ENCODE results near the gene IL24. TPM values are rescaled to one million over a fixed set of nuclear protein-coding genes. Genes with fewer than 3 reads are reported as not detected.
"Not testable (repeated sequence)": the region's sequence is repeated elsewhere in the genome, so short reads cannot be mapped to it uniquely, and the experiment has no call there.

The IL24 gene, protein sequence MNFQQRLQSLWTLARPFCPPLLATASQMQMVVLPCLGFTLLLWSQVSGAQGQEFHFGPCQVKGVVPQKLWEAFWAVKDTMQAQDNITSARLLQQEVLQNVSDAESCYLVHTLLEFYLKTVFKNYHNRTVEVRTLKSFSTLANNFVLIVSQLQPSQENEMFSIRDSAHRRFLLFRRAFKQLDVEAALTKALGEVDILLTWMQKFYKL
- polyA plus RNA-seq (2013, experiment 1 of 4): not detected
- not detected for polyA plus RNA-seq (2013, experiment 2 of 4)
- polyA plus RNA-seq (2013, experiment 3 of 4): not detected
- not detected for polyA plus RNA-seq (2013, experiment 4 of 4)

DNA sequence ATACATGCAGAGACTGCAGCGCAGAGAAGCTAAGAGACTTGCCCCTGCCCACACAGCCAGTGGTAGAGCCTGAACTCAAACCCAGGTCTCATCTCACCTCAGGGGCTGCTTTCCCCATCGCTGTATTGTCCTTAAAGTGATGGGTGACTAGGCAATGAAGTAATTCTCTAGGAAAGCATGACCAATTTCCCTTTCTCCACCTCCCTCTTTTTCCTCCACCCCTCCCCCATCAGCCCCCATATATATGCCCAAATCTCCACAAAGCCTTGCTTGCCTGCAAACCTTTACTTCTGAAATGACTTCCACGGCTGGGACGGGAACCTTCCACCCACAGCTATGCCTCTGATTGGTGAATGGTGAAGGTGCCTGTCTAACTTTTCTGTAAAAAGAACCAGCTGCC is at the start of gene IL24:
IL24 (plus strand) TSS at position 269 of the 400 bp plus-strand sequence. CDS start 390 bp downstream, outside the sequence.
- Histone ChIP-seq H3K4me3 (ENCODE audit: insufficient read depth, low read depth, low read length) (no peak within 1 kb of the TSS), H3K27ac (ENCODE audit: insufficient read depth, low read depth, low read length, poor library complexity, severe bottlenecking) (no peak within 1 kb of the TSS), H3K36me3 (ENCODE audit: control insufficient read depth, insufficient read depth, low read length) (no peaks in the 10 kb centered on the region), H3K27me3 (ENCODE audit: control insufficient read depth, insufficient read depth, low read length, poor library complexity, severe bottlenecking) (no peaks in the 10 kb centered on the region), H3K4me1 (ENCODE audit: control insufficient read depth, insufficient read depth, low read length) (no peaks in the 10 kb centered on the region), H3K9me3 (ENCODE audit: control insufficient read depth, low read length) (no peaks in the 10 kb centered on the region)
- WGBS, 2 experiments: 90 to 91% methylated on average over 4 of the region's 4 CpGs

DNA sequence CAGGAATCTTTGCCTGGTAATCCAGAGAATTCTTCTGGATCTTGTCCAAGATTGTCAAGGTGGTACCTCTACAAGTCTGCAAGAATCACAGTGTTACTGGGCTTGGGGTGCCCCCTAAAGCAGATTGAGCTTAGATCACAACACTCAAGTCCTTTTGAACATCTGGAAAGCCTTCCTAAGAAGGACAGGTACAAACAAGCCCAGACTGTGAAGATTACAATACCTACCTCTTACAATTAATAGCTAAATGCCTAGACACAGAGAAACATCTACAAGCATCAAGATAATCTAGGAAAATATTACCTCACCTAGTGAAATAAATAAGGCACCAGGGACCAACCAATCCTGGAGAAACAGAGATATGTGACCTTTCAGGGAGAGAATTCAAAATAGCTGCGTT is 49.3 kb upstream of the IL24 start:
- H3K27ac ChIP-seq (ENCODE audit: insufficient read depth, low read depth, low read length, poor library complexity, severe bottlenecking): no peak overlapping the region
- 96 to 100% methylated on average over 1 of the region's 1 CpG for WGBS, 2 experiments

DNA sequence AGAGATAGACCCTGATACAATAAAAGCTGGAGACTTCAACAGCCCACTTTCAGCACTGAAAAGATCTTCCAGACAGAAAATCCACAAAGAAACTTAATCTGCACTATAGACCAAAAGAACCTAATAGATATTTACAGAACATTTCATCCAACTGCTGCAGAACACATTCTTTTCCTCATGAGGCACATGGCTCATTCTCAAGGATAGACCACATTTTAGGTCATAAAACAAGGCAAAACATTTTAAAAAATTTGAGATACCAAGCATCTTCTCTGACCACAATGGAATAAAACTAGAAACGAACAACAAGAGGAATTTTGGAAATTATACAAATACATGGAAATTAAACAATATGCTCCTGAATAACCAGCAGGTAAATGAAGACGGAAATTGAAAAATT is 46.8 kb upstream of the IL24 start:
- Histone ChIP-seq H3K27ac (ENCODE audit: insufficient read depth, low read depth, low read length, poor library complexity, severe bottlenecking) (no peak overlapping the region), H3K4me1 (ENCODE audit: control insufficient read depth, insufficient read depth, low read length) (no peaks in the 10 kb centered on the region), H3K36me3 (ENCODE audit: control insufficient read depth, insufficient read depth, low read length) (no peaks in the 10 kb centered on the region), H3K4me3 (ENCODE audit: insufficient read depth, low read depth, low read length) (no peak overlapping the region), H3K9me3 (ENCODE audit: control insufficient read depth, low read length) (no peaks in the 10 kb centered on the region), H3K27me3 (ENCODE audit: control insufficient read depth, insufficient read depth, low read length, poor library complexity, severe bottlenecking) (no peaks in the 10 kb centered on the region)
- WGBS, 2 experiments: 90 to 100% methylated on average over 1 to 2 of the region's 2 CpGs

More for the DNA sequence above, 49.3 kb upstream of the IL24 start:
- Histone ChIP-seq H3K4me1 (ENCODE audit: control insufficient read depth, insufficient read depth, low read length) (no peaks in the 10 kb centered on the region), H3K4me3 (ENCODE audit: insufficient read depth, low read depth, low read length) (no peak overlapping the region), H3K27me3 (ENCODE audit: control insufficient read depth, insufficient read depth, low read length, poor library complexity, severe bottlenecking) (no peaks in the 10 kb centered on the region), H3K36me3 (ENCODE audit: control insufficient read depth, insufficient read depth, low read length) (no peaks in the 10 kb centered on the region), H3K9me3 (ENCODE audit: control insufficient read depth, low read length) (no peaks in the 10 kb centered on the region)

DNA sequence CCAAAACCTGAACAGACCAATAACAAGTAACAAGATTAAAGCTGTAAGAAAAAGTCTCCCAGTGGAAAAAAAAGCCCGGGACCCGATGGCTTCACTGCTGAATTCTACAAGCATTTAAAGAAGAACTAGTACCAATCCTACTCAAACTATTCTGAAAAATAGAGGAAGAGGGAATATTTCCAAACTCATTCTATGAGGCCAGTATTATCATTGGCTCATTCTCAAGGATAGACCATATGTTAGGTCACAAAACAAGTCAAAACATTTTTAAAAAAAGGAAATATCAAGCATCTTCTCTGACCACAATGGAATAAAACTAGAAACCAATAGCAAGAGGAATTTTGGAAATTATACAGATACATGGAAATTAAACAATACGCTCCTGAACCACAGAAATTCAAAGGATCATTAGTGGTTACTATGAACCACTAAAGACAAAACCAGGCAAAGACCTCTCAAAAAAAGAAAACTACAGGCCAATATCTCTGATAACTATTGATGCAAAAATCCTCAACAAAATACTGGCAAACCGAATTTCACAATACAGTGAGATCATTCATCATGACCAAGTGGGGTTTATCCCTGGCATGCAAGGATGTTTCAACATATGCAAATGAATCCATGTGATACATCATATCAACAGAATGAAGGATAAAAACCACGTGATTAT is 45.8 kb upstream of the IL24 start:
- Histone ChIP-seq H3K4me1 (ENCODE audit: control insufficient read depth, insufficient read depth, low read length) (no peaks in the 10 kb centered on the region), H3K4me3 (ENCODE audit: insufficient read depth, low read depth, low read length) (no peak overlapping the region), H3K27ac (ENCODE audit: insufficient read depth, low read depth, low read length, poor library complexity, severe bottlenecking) (no peak overlapping the region), H3K27me3 (ENCODE audit: control insufficient read depth, insufficient read depth, low read length, poor library complexity, severe bottlenecking) (no peaks in the 10 kb centered on the region), H3K9me3 (ENCODE audit: control insufficient read depth, low read length) (no peaks in the 10 kb centered on the region), H3K36me3 (ENCODE audit: control insufficient read depth, insufficient read depth, low read length) (no peaks in the 10 kb centered on the region)
- WGBS, 2 experiments: 72 to 77% methylated on average over 3 to 5 of the region's 5 CpGs

DNA sequence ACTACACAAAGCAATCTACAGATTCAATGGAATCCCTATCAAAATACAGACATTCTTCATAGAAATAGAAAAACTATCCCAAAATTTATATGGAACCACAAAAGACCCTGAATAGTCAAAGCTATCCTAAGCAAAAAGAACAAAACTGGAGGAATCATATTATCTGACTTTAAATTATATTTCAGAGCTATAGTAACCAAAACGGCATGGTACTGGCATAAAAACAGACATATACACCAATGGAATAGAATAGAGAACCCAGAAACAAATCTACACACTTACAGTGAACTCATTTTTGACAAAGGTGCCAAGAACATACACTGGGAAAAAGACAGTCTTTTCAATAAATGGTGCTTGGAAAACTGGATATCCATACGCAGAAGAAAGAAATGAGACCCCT is 44.6 kb upstream of the IL24 start:
- H3K4me3 ChIP-seq (ENCODE audit: insufficient read depth, low read depth, low read length); H3K36me3 ChIP-seq (ENCODE audit: control insufficient read depth, insufficient read depth, low read length); H3K27me3 ChIP-seq (ENCODE audit: control insufficient read depth, insufficient read depth, low read length, poor library complexity, severe bottlenecking); H3K4me1 ChIP-seq (ENCODE audit: control insufficient read depth, insufficient read depth, low read length); H3K9me3 ChIP-seq (ENCODE audit: control insufficient read depth, low read length); H3K27ac ChIP-seq (ENCODE audit: insufficient read depth, low read depth, low read length, poor library complexity, severe bottlenecking): not testable (repeated sequence)
- WGBS, 2 experiments: 93 to 95% methylated on average over 2 of the region's 2 CpGs

DNA sequence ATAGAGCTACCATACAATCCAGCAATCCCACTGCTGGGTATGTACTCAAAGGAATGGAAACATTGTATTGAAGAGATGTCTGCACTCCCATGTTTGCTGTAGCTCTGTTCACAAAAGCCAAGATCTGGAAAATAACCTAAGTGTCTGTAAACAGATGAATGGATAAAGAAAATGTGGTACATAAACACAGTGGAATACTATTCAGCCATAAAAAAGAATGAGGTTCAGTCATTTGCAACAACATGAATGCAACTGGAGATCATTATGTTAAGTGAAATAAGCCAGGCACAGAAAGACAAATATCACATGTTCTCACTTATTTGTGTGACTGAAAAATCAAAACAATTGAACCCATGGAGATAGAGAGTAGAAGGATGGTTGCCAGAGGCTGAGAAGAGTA is 43.5 kb upstream of the IL24 start:
- not testable (repeated sequence) for H3K9me3 ChIP-seq (ENCODE audit: control insufficient read depth, low read length); H3K27me3 ChIP-seq (ENCODE audit: control insufficient read depth, insufficient read depth, low read length, poor library complexity, severe bottlenecking); H3K4me3 ChIP-seq (ENCODE audit: insufficient read depth, low read depth, low read length)

DNA sequence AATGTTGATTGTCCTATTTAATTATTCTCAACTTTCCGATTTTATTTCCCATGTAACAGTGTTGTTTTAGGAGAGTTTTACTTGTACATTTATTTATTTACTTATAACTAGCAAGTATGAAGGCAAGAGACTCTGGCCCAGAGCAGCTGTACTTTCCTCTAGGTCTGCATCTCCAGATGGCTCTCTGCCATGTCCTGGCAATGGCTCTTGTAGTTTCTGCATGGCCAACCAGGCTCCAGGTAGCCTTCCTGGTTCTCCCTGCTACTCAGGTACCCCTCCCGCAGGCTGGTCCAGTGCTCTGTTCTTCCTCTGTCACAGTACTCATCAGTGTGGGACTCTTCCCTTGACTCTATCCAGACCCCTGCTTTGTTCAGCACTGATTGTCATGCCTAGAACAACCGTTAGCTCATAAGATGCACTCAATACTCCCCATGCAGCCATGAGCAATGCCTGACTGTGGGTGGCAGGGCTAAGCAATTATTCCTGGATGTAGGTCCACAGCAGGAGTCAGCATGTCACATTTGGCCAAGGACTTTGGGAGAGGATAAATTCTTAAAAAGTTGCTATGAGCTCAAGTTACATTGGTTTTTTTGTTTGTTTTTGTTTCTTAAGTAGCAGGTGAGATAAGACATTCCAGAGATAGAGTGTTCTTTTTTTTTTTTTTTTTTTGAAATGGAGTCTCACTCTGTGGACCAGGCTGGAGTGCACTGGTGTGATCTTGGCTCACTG is 42.7 kb upstream of the IL24 start:
- Histone ChIP-seq H3K27ac (ENCODE audit: insufficient read depth, low read depth, low read length, poor library complexity, severe bottlenecking) (no peak overlapping the region), H3K36me3 (ENCODE audit: control insufficient read depth, insufficient read depth, low read length) (no peaks in the 10 kb centered on the region), H3K4me1 (ENCODE audit: control insufficient read depth, insufficient read depth, low read length) (no peaks in the 10 kb centered on the region), H3K27me3 (ENCODE audit: control insufficient read depth, insufficient read depth, low read length, poor library complexity, severe bottlenecking) (no peaks in the 10 kb centered on the region), H3K4me3 (ENCODE audit: insufficient read depth, low read depth, low read length) (no peak overlapping the region), H3K9me3 (ENCODE audit: control insufficient read depth, low read length) (no peaks in the 10 kb centered on the region)
- 67 to 76% methylated on average over 2 of the region's 3 CpGs for WGBS, 2 experiments

More for the DNA sequence above, 43.5 kb upstream of the IL24 start:
- not testable (repeated sequence) for H3K4me1 ChIP-seq (ENCODE audit: control insufficient read depth, insufficient read depth, low read length); H3K27ac ChIP-seq (ENCODE audit: insufficient read depth, low read depth, low read length, poor library complexity, severe bottlenecking); H3K36me3 ChIP-seq (ENCODE audit: control insufficient read depth, insufficient read depth, low read length)

DNA sequence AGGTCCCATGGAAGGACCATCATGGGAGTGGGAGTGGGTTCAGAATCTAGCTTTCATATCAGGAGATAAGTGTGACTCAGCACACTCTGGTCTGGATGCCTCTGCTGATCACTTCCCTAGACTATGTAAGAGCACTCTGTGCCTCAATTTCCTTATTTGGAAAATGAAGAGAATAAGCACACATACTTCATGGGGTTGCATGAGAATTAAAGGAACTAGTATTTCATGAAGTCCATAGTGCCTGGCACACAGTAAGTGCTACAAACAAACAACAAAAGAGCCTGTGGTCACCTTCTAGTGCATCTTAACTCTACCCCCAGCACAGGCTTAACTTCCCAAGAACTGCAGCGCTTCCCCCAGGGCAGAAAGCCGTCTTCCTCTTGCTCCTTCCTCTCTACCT is 41.4 kb upstream of the IL24 start:
- WGBS, 2 experiments: 92 to 96% methylated on average over 2 of the region's 2 CpGs
- no peaks in the 10 kb centered on the region for H3K9me3 ChIP-seq (ENCODE audit: control insufficient read depth, low read length)
- H3K27ac ChIP-seq (ENCODE audit: insufficient read depth, low read depth, low read length, poor library complexity, severe bottlenecking): no peak overlapping the region
- H3K36me3 ChIP-seq (ENCODE audit: control insufficient read depth, insufficient read depth, low read length): no peaks in the 10 kb centered on the region
- H3K4me1 ChIP-seq (ENCODE audit: control insufficient read depth, insufficient read depth, low read length): no peaks in the 10 kb centered on the region
- H3K27me3 ChIP-seq (ENCODE audit: control insufficient read depth, insufficient read depth, low read length, poor library complexity, severe bottlenecking): no peaks in the 10 kb centered on the region
- H3K4me3 ChIP-seq (ENCODE audit: insufficient read depth, low read depth, low read length): no peak overlapping the region

DNA sequence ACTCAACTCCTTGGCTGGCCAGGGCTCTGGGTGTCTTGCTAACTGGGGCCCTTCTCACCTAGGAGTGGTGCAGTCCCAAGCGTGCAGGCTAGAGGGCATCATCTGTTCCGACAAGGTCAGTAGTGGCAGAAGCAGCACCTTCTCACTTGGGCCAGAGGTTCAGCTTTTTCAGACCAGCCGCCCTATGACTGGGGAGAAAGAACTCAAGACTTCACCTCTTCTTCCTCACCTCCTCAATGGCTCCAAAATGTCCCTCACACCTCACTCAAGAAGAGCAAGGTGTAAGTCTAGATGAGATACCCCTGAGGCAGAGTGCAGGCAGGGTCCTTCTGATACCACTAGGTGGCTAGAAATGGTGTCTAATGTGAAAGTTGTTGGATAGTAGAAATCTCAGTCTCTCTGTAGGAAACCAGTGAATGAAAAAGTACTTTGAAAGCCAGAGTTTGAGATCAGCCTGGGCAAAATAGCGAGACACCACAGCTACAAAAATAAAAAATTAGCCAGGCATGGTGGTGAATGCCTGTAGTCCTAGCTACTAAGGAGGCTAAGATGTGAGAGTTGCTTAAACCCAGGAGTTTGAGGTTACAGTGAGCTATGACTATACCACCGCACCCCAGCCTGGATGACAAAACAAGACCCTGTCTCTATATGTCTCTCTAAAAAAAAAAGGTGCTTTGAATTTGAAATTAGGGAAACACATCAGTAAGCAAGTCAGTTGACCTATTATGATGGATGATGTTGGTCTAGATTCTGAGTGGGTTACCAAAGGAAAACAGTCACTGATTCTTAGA is 40.4 kb upstream of the IL24 start:
- Histone ChIP-seq H3K27me3 (ENCODE audit: control insufficient read depth, insufficient read depth, low read length, poor library complexity, severe bottlenecking) (no peaks in the 10 kb centered on the region), H3K4me1 (ENCODE audit: control insufficient read depth, insufficient read depth, low read length) (no peaks in the 10 kb centered on the region), H3K36me3 (ENCODE audit: control insufficient read depth, insufficient read depth, low read length) (no peaks in the 10 kb centered on the region), H3K9me3 (ENCODE audit: control insufficient read depth, low read length) (no peaks in the 10 kb centered on the region), H3K4me3 (ENCODE audit: insufficient read depth, low read depth, low read length) (no peak overlapping the region), H3K27ac (ENCODE audit: insufficient read depth, low read depth, low read length, poor library complexity, severe bottlenecking) (no peak overlapping the region)
- 92 to 95% methylated on average over 5 of the region's 5 CpGs for WGBS, 2 experiments

Measured in ectodermal cell (in vitro differentiated cells).